Cardiac fibroblast (primary cell): ENCODE measurements around the gene MT1H.

ENCODE experiments used
- DNase-seq, 2 donors: peaks; one replicate each; pipeline versions ENCODE4 v3.0.0 to v3.0.0-alpha.2; 2010; ENCODE audit warnings: low read depth in 2 of 2
- H3K4me3 ChIP-seq, 2 donors: replicated peaks in 1 of 2; 1 replicate in 1 of 2; 2 replicates in 1 of 2; pipeline ENCODE4 v1.5.1; 2011; ENCODE audit warnings: low read depth in 2 of 2, low read length in 2 of 2, mild to moderate bottlenecking in 2 of 2, moderate library complexity in 1 of 2
- CTCF ChIP-seq: IDR thresholded peaks from one replicate; pipeline ENCODE4 v1.5.1; 2011; ENCODE audit warnings: low read depth, mild to moderate bottlenecking, low read length, inconsistent platforms

MT1H gene

GRCh38 chr16:56632156-56632847, 37.3 kb upstream of the MT1H start, which contains the start of gene MT1M:
MT1M (plus strand) TSS chr16:56632659; CDS start chr16:56632732, 73 bp downstream.
- DNase-seq, result no peak
- peak within 1 kb of the TSS; percentile 39 to 47 for H3K4me3 ChIP-seq
- TF ChIP-seq CTCF, result no peak

- TF ChIP-seq CTCF, result no peak
- peak overlapping the region in 1 of 2 donors; percentile 47 for H3K4me3 ChIP-seq
- no peak for DNase-seq
These were observed 36.7 kb upstream of the MT1H start for GRCh38 chr16:56632848-56633365.

- DNase-seq, result no peak
- TF ChIP-seq CTCF, result no peak
- no peak overlapping the region for H3K4me3 ChIP-seq
These were observed 36.1 kb upstream of the MT1H start for GRCh38 chr16:56633535-56633934.

- peak overlapping the region in 1 of 2 donors; percentile 29 for H3K4me3 ChIP-seq
- DNase-seq, result no peak
- TF ChIP-seq CTCF, result no peak
These were observed 34.7 kb upstream of the MT1H start for GRCh38 chr16:56634715-56635440.

GRCh38 chr16:56635441-56635967, 34.1 kb upstream of the MT1H start:
- no peak for DNase-seq
- peak overlapping the region in 1 of 2 donors; percentile 29 for H3K4me3 ChIP-seq

More at GRCh38 chr16:56635441-56635967, 34.1 kb upstream of the MT1H start:
- TF ChIP-seq CTCF, result no peak
